ENCODE results near the gene SIGLECL1.

DNA sequence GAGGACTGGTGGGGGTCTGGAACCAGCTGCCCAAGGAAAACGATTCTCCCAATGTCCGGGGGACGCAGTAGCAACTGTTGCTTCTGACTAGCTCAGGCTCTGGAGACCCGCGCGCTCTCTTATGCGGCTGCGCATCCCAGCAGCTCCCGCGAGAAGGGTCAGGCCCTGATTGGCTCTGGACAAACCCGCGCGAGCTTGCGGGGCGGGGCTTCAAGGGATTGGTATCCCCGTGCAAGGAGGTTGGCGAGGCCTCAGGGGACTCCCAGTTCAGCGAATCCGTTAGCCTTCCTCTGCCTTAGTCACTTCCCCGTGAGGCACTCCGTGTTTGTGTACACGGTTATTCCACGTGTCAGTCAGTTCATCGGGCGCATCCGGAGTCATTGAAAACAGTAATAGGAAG is 20.2 kb downstream of the SIGLECL1 start:
- TF ChIP-seq, protein P1, sequence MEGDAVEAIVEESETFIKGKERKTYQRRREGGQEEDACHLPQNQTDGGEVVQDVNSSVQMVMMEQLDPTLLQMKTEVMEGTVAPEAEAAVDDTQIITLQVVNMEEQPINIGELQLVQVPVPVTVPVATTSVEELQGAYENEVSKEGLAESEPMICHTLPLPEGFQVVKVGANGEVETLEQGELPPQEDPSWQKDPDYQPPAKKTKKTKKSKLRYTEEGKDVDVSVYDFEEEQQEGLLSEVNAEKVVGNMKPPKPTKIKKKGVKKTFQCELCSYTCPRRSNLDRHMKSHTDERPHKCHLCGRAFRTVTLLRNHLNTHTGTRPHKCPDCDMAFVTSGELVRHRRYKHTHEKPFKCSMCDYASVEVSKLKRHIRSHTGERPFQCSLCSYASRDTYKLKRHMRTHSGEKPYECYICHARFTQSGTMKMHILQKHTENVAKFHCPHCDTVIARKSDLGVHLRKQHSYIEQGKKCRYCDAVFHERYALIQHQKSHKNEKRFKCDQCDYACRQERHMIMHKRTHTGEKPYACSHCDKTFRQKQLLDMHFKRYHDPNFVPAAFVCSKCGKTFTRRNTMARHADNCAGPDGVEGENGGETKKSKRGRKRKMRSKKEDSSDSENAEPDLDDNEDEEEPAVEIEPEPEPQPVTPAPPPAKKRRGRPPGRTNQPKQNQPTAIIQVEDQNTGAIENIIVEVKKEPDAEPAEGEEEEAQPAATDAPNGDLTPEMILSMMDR (conservative IDR thresholded peaks at IDR 0.05 in 1 of 2, IDR thresholded peaks at IDR 0.05 in 1 of 2; ENCODE audit: extremely low read depth in 1 of 2, insufficient read depth in 1 of 2, low read depth in 1 of 2, low read length in 2 of 2): no peak
- no peak for TF ChIP-seq EZH2 (IDR thresholded peaks at IDR 0.05; ENCODE audit: borderline replicate concordance, low read length)

All from mammary epithelial cell (primary cell).